Measurements from ENCODE around the gene LIFR.

The LIFR gene

GRCh38 chr5:38458174-38458573, 98.3 kb downstream of the LIFR start:
- DNase-seq, result no peak

GRCh38 chr5:38456657-38457399, 99.6 kb downstream of the LIFR start:
- DNase-seq, result no peak

GRCh38 chr5:38455796-38456330, 100.6 kb downstream of the LIFR start:
- DNase-seq, result no peak

- DNase-seq, result no peak
Measured at GRCh38 chr5:38453921-38454320, 102.5 kb downstream of the LIFR start.

- peak; percentile 12 to 23 for DNase-seq
Measured at GRCh38 chr5:38453506-38453905, 102.9 kb downstream of the LIFR start.

GRCh38 chr5:38452201-38452600, 104.2 kb downstream of the LIFR start:
- no peak for DNase-seq

GRCh38 chr5:38451074-38451725, 105.2 kb downstream of the LIFR start:
- no peak for DNase-seq

- DNase-seq, result no peak
Measured at GRCh38 chr5:38450627-38451026, 105.8 kb downstream of the LIFR start.

- no peak for DNase-seq
Measured at GRCh38 chr5:38448568-38449350, 107.7 kb downstream of the LIFR start.

- no peak for DNase-seq
Measured at GRCh38 chr5:38447786-38448185, 108.7 kb downstream of the LIFR start.

GRCh38 chr5:38447056-38447455, 109.4 kb downstream of the LIFR start:
- no peak for DNase-seq

GRCh38 chr5:38446029-38446522, 110.4 kb downstream of the LIFR start:
- DNase-seq, result no peak

GRCh38 chr5:38445374-38446028, 110.9 kb downstream of the LIFR start:
- no peak for DNase-seq

- DNase-seq, result no peak
Measured at GRCh38 chr5:38443390-38443789, 113.1 kb downstream of the LIFR start.

GRCh38 chr5:38442247-38442573, 114.2 kb downstream of the LIFR start:
- no peak for DNase-seq

- peak; percentile 71 to 81 for DNase-seq
Measured at GRCh38 chr5:38441453-38442246, 114.8 kb downstream of the LIFR start.

GRCh38 chr5:38438757-38439156, 117.7 kb downstream of the LIFR start:
- DNase-seq, result no peak

GRCh38 chr5:38434966-38435705, 121.3 kb downstream of the LIFR start:
- no peak for DNase-seq

- no peak for DNase-seq
Measured at GRCh38 chr5:38433160-38433861, 123.1 kb downstream of the LIFR start.

- no peak for DNase-seq
Measured at GRCh38 chr5:38431242-38431853, 125.1 kb downstream of the LIFR start.
